ENCODE measurements around the gene CD300LD. TPM values are rescaled to one million over a fixed set of nuclear protein-coding genes. Genes with fewer than 3 reads are reported as not detected.

The CD300LD gene
- total RNA-seq, 1 donor, result not detected

DNA sequence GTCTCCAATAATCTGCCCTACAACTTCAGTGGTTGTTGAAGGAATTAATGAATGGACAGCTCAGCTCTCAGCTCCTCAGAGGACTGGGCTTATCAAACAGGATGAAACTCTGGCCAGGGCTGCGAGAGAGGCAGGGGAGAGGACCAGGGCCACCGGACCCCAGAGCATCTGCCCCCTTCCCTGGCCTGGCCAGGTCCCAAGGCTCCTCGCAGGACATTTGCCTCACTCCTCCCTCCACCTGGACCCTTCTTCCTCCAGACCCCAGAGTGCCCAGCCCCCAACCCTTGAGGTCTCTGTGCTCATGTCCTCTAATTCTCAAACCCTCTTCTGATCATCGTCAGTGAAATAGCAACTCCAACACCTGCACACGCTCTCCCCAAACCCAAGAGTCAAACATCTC lies 49.9 kb downstream of the CD300LD start:
- no peak for DNase-seq (ENCODE audit: low read depth)
- H3K4me3 ChIP-seq (ENCODE audit: low read depth, low read length), result no peak overlapping the region
- no peak for TF ChIP-seq CTCF (IDR thresholded peaks at IDR 0.05; ENCODE audit: insufficient read depth, low read length)

- TF ChIP-seq CTCF (IDR thresholded peaks at IDR 0.05; ENCODE audit: insufficient read depth, low read length), result no peak
- no peak overlapping the region for H3K4me3 ChIP-seq (ENCODE audit: low read depth, low read length)
- DNase-seq (ENCODE audit: low read depth), result no peak
Measured at GRCh38 chr17:74541176-74542111, 50.6 kb downstream of the CD300LD start.

DNA sequence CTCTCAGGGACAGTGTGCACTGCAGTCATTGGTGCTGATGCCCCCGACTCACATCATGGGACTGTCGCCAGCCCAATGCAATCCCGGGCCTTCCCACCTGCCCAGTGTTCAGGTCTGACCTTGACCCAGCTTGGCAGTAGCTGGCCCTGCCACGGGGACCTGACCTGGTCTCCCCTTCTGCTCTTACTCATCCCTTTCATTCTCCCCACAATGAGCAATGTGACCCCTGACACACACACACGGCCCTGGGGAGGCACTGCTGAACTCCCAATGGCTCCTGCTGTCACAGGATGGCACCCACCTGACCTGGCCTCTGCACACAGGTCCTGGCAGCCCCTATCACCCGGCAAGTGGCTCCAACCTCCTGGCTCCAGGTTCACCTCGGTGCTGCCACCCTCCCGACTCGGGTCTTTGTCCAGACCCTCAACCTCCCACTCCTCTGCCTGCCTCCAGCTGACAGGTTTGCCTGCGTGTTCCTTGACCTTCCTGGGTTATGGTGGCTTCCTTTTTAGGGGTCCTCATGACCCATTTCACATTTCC lies 52.7 kb downstream of the CD300LD start:
- no peak for TF ChIP-seq CTCF (IDR thresholded peaks at IDR 0.05; ENCODE audit: insufficient read depth, low read length)
- no peak overlapping the region for H3K4me3 ChIP-seq (ENCODE audit: low read depth, low read length)
- no peak for DNase-seq (ENCODE audit: low read depth)

GRCh38 chr17:74536890-74537289 lies 55.2 kb downstream of the CD300LD start:
- no peak for TF ChIP-seq CTCF (IDR thresholded peaks at IDR 0.05; ENCODE audit: insufficient read depth, low read length)
- DNase-seq (ENCODE audit: low read depth), result no peak
- H3K4me3 ChIP-seq (ENCODE audit: low read depth, low read length), result no peak overlapping the region

DNA sequence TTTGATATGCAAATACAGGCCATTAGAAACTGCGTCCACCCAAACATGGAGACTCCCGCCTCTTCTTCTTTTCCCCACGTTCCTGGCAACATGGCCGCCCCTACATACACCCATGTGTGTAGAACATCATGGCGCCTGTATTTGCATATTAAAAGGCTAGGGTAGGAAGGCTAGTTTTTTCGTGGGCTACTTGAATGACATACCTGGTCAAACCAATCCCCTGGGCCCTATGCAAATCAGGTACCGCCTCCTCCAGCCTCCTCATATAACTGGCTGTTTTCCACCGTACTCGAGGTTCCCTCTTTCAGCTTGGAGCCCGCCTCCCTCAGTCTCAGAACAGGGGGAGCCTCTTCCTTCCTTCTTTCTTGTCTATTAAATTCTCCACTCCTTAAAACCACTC lies 60.0 kb downstream of the CD300LD start:
- DNase-seq (ENCODE audit: low read depth), result no peak
- TF ChIP-seq CTCF (IDR thresholded peaks at IDR 0.05; ENCODE audit: insufficient read depth, low read length), result no peak
- H3K4me3 ChIP-seq (ENCODE audit: low read depth, low read length), result no peak overlapping the region

DNA sequence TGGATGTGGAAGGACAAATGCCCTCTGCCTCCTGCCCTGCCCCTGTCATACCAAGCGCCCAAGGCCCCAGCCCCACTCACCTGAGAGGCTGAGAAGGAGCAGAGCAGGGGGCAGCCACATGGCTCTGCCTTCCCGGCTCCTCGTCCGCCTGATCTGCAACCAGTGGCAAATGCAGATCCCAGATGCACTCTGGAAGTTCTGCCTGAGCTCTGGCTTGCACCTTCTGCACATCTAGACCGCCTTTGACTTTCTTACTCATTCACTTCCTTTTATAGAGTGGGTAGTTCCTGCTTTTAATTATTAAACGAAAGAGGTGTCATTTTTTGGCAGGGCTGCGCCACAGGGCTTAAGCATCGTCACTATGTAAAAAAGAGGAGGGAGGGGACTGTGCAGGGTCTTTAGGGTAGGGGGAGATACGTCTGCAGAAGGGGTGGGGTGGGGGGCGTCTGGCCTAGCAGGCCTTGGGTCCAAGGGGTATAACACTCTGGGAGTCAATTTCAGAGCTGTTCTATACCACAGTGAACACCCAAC lies 60.8 kb downstream of the CD300LD start, which contains the start of gene CD300LB:
CD300LB (minus strand) TSS at position 245 of the 531 bp plus-strand sequence; CDS start at position 120, 125 bp downstream.
- DNase-seq (ENCODE audit: low read depth), result no peak
- TF ChIP-seq CTCF (IDR thresholded peaks at IDR 0.05; ENCODE audit: insufficient read depth, low read length), result no peak
- no peak within 1 kb of the TSS for H3K4me3 ChIP-seq (ENCODE audit: low read depth, low read length)
